ENCODE measurements around the gene CRIP2.

CRIP2 gene

DNA sequence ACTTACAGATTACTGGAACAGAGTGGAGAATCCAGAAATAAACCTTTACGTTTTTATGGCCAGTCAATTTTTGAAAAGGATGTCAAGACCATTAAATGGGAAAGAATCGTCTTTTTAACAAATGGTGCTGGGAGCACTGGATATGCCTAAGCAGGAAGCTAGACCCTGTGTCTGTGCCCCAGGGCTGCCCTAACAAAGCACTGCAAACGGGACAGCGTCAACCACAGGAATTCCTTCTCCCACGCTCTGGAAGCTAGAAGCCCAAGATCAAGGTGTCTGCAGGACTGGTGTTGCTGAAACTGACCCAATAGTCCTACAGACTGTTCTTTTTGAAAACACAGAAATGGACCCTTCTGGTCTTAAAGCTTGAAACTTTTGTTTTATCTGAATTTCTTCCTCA is 42.5 kb downstream of the CRIP2 start:
- TF ChIP-seq, protein P1, sequence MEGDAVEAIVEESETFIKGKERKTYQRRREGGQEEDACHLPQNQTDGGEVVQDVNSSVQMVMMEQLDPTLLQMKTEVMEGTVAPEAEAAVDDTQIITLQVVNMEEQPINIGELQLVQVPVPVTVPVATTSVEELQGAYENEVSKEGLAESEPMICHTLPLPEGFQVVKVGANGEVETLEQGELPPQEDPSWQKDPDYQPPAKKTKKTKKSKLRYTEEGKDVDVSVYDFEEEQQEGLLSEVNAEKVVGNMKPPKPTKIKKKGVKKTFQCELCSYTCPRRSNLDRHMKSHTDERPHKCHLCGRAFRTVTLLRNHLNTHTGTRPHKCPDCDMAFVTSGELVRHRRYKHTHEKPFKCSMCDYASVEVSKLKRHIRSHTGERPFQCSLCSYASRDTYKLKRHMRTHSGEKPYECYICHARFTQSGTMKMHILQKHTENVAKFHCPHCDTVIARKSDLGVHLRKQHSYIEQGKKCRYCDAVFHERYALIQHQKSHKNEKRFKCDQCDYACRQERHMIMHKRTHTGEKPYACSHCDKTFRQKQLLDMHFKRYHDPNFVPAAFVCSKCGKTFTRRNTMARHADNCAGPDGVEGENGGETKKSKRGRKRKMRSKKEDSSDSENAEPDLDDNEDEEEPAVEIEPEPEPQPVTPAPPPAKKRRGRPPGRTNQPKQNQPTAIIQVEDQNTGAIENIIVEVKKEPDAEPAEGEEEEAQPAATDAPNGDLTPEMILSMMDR (IDR thresholded peaks at IDR 0.05; ENCODE audit: extremely low read depth, missing control alignments): no peak
- no peak for DNase-seq (ENCODE audit: low spot score)

DNA sequence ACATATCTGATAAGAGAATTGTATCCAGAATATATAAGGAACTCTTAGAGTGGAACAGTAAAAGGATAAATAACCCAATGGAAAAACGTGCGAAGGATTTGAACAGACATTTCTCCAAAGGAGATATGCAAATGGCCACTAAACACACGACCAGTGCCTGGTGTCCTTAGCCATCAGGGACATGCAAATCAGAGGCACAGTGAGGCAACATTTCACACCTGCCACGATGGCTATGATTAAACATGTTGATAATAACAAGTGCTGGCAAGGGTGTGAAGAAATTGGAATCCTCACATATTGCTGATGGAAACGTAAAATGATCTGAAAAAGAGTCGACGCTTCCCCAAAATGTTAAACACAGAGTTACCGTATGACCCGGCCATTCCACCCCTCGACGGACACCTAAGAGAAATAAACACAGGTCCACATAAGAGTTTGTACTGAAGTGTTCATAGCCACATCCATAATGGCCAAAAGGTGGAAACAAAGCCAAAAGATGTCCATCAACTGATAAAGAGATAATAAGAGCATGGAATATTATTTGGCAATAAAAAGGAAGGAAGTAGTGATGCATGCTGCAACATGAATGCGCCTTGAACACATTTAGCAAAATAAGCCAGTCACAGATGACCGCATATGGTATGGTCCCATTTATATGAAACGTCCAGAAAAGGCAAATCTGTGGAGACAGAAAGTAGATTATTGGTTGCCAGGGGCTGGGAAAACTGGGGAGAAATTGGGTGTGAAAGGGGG is 45.5 kb downstream of the CRIP2 start:
- TF ChIP-seq, protein P1 (IDR thresholded peaks at IDR 0.05; ENCODE audit: extremely low read depth, missing control alignments): no peak
- no peak for DNase-seq (ENCODE audit: low spot score)

DNA sequence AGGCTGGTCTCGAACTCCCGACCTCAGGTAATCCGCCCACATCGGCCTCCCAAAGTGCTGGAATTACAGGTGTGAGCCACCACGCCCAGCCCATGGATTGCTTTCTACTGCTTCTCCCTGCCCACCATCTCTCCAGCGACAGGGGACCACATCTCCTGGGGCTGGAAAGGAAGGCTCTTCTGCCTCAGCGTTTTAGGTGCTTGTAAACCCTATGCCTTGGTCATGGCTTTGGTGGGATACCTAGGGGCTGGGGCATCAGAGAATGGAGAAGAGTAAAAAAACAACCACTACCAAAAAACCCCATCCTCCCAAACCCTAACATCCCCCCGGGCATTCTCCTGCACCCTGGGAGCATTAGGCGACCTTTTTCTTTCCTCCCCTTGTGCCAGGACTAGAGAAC is 50.7 kb downstream of the CRIP2 start:
- TF ChIP-seq, protein P1 (IDR thresholded peaks at IDR 0.05; ENCODE audit: extremely low read depth, missing control alignments): no peak
- no peak for DNase-seq (ENCODE audit: low spot score)

DNA sequence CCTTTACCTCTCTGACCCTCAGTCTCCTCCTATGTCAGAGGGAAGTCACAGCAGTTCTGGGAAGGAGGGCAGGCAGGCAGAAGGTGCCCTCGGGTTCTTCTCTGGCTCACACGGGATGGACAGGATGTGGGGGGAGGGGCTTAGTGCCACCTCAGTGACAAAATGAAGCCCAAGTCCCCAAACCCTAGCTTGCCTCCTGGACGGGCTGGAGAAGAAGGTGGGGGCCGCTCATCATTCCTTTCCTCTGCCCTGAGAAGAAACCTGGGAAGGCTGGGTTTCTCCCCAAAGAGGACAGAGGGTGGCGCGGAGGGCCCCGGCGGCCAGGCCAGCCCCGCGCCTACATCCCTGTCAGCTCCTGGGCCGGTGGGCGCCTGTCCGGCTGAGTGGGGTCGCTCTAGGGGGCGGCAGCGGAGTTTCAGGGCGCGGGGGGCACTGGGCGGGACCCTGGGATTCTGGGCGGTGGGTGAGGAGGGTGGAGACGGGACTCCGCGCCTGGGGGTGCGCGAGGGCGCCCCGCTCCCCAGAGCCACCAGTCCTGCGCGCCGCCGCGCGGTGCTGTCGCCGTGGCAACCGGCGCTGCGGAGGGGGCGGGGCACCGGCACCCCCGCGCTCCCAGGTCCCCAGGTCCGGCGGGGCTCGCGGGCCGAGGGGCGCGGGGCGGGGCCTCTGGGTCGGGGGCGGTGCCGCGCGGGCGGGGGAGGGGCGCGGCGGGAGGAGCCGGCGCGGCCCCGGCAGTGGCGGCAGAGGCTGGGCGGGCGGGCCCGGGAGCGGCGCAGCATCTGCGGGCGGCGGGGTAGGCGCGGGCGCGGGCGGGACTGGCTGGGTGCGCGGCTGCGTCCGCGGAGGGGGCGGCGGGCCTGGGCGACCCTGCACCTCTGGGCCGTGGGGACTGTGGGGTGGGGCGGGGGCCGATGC is 51.5 kb downstream of the CRIP2 start, which contains the start of gene TMEM121:
Gene TMEM121 (plus strand): TSS at position 723 of the 915 bp plus-strand sequence. CDS start 2,252 bp downstream, outside the sequence.
- peak; percentile 73 for DNase-seq (ENCODE audit: low spot score)
- TF ChIP-seq, protein P1 (IDR thresholded peaks at IDR 0.05; ENCODE audit: extremely low read depth, missing control alignments): no peak

DNA sequence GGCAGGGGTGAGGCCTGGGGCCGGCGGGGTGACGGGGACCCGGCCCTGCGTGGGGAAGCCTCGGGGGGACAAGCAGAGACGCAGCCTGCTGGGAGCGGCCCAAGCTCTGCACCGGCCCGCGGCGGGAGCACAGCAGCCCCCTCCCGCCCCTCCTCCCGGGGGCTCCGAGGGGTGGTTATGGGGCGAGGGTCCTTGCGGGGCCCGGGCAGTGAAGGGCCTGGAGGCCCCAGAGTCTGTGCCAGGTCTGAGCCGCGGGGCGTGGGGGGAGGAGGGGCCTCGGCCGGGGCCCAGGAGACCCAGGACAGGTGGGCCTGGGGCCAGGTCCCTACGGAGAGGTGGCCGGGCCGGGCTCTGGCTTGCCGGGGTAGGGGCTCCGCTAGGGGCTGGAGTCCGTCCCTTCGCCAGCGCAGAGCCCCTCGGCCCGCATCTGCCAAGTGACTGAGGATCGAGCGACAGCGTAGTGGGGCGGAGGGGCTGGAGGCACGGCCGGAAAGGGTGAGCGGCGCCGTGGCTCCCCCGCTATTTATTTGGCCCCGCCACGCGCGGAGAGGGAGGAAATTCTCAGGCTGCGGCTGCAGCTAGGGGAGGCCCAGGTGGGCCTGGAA is 52.3 kb downstream of the CRIP2 start:
- TF ChIP-seq, protein P1 (IDR thresholded peaks at IDR 0.05; ENCODE audit: extremely low read depth, missing control alignments): no peak
- DNase-seq (ENCODE audit: low spot score): no peak

DNA sequence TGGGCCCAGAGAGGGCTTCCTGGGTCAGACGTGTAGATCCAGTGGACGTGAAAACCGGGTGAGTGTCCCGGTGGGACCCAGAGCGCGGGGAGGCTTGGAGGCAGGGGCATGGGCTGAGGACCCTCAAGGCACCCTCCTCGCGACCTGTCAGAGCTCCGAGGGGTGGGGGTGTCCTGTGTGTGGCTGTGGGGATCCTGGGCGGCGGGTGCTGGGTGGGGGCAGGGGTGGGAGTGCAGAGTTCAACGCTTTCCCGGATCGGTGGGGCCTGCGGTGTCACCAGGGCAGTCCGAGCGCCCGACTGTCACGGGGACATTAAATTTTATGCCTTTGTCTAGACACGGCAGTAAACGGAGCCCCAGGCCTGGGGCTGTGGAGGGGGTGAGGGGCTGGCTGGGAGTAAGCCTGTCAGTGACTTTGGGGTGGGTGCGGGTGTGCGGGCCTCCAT is 52.8 kb downstream of the CRIP2 start:
- TF ChIP-seq, protein P1 (IDR thresholded peaks at IDR 0.05; ENCODE audit: extremely low read depth, missing control alignments): no peak
- DNase-seq (ENCODE audit: low spot score): no peak

Data from GM20000 (cell line).